Stimulated activated CD4-positive, alpha-beta T cell treated with anti-CD3 and anti-CD28 coated beads, Interleukin-1b, Interleukin-23, amount 100 ng/mL, for 1 hour (primary cell): ENCODE data around the gene ACTRT2.

Source experiments
- DNase-seq, 2 donors: peaks; one replicate each; pipeline ENCODE4 v3.0.0-alpha.2; 2020; ENCODE audit warnings: low read depth in 2 of 2

ACTRT2 gene

DNA sequence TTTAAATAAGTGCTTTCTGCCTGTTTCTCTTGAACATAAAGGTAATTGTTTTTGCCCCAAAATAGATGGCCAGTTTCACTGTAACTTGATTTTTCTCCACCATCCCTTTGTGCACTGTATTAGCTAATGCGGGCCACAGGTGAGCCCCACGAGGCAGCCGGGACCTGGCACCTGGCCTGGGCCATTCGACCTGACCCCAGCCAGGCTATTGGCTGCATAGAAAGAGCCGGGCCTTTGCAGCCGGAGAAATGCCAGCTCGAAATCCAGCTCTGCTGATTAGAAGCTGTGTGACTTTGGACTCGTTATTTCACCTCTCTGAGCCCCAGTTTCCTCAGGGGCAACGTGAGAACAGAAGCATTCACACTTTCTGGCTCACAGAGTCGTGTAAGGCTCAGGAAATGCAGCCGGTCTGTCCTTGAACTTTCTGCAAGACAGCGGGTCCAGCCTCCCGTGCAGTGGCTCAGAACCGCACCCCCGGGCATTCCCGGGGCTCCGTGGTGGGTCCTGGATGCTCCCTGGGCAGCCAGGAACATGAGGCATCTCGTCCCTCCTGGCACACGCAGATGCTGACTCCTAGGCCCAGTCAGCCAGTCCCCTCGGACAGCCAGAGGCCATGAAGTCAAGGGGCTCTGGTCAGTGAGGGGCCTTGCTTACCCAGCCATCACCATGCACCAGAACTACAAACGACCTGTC is 37.4 kb upstream of the ACTRT2 start:
- DNase-seq = no peak

DNA sequence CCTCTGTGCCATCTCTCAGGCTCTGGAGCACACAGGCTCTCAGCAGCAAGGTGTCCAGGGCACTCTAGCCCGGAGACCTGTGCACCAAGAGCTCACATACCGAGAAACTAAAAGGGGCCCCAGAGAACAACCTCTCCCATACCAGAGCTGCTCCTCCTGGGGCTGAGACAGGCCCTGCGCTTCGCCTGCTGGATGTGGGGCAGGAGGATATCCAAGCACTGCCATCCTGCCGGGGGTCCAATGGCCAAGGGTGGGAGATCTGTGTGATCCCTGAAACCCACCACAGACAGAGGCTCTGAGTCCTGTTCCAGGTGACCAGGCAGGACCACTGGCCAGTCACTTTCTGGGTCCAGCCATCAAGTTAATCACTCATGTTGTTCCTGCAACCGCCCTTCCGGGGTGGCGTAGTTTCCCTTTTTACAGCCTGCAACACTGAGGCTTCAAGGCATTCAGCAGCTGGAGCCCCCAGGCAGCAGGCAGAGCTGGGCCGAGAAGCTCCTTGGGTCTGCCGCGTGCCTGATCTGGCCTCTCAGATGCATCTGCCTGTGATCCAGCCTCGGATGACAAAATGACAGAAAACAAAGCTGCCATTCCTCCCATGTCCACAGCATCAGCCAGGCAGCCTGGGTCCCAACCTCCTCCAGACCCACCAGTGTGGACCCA is 36.7 kb upstream of the ACTRT2 start:
- no peak for DNase-seq

DNA sequence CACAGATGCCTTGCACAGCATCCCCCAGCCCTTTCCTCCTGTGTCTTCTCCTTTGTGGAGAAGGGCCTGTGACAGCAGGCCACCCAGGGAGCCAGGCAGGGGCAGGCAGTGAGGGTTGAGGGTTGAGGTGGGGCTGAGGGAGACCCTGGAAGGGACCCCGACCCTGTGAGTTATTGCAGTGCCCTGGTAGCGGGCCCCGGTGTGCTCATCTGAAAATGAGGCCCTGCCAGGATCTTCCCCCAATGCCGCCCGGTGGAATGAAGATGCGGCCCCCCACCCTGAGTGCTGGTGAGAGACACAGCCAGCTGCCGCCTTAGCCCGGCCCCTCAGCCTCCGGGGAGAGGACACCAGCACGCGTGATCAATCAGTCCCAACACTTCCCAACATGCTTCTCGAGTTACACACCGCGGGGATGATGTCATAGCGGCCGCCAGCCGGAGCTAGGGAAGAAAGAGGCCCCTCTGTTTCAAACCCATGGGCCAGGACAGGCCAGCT is 36.2 kb upstream of the ACTRT2 start:
- DNase-seq = no peak

DNA sequence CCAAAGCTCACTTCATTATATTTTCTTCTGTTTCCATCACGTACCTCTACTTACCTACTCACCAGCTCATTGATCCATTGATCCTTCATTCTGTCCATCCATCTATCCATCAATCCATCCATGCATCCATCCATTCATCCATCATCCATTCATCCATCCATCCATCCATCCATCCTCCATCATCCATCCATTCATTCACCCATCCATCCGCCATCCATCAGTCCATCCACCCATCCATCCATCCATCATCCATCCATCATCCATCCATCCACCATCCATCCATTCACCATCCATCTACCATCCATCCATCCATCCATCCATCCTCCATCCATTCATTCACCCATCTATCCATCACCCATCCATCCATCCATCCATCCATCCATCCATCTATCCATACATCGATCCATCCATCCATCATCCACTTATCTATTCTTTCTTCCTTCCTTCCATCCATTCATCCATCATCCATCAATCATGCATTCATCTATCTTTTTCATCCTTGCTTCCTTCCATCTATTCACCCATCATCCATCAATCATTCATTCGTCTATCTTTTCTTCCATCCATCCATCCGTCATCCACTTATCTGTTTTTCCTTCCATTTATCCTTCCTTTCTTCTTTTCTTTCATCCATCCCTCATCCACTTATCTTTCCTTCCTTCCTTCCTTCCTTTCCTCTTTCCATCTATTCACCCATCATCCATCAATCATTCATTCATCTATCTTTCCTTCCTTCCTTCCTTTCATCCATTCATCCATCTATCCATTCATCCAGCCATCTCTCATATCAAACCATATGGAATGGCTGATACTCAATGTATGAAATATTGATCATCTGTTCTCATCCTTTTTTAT is 35.3 kb upstream of the ACTRT2 start:
- DNase-seq = no peak

DNA sequence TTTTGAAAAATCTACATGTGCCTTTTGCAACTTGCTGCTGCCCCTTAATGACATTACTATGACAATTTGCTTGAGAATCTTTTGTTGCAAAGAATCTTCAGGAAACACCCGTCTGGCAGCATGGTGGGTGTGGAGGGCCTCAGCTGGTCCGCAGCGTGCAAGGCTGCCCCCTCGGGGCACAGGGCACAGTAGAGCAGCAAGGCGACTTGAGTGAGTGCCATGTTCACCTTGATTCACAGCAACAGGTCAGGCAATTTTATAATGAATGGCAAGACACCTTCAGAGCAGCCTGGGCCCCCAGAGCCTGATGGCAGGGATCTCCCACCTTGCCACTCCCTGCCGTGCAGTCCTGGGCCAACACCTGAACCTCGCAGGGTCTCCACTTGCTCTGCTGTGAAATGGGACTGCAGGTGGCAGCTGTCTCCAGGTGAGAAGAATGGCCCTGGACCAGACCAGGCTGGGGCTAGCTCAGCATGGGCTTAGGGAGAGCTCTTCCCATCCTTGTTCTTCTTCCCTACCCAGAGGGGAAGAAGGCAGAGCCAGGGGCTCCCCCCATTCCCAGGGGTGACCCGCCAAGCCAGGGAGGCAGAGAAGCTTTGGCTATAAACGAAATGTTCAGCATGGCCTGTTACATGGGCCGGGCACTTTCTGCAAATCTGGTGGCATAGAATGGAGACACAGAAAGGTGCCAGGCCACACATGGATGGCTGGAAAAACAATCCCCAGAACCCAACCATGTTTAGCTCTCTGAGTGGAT is 34.5 kb upstream of the ACTRT2 start:
- DNase-seq = no peak

DNA sequence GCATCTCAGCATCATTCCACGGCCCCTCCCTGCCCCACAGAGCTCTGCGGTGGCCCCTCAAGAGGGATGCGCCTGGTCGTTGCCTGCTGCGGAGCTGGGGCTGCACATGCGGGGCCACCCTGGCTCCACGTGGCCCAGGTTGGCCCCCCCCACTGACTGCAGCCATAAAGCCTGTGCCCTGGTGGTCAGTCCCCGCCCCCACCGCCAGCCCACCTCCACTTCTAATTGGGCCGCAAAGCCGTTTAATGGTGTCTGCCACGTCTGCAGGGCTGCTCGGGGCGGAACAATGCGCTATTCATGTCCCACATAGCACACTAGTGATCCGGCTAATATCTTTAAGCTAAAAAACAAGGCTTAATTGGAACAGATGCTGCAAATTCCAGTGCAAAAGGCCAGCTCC is 33.5 kb upstream of the ACTRT2 start:
- no peak for DNase-seq

DNA sequence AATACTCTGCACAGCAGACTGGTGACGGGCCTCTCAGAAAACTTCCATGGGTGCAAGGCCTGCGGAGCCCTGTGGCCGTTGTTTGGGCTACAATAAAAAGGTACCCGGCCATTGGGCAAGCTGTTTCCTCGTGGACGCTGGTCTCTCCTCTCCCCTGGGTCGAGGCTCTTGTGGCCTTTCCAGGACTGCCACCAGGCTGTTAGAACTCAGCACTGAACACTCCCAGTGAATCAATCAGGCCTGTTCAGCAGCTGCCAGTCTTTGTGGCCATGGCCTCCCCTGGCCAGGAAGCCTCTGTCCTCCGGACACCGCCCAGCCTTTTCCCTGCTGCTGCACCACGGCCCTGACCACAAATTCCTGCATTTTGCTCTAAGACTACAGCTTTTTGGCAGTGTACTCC is 33.0 kb upstream of the ACTRT2 start:
- DNase-seq = no peak

DNA sequence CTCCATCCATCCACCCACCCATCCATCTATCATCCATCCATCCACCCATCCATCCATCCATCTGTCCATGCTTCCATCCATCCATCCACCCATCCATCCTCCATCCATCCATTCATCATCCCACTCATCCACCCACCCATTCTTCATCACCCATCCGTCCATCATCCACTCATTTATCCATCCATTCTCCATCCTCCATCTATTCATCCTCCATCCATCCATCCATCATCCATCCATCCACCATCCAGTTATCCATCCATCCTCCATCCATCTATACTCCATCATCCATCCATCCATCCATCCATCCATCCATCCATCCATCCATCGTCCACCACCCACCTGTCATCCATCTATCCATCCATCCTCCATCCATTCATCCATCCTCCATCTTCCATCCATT is 32.1 kb upstream of the ACTRT2 start:
- DNase-seq = no peak

DNA sequence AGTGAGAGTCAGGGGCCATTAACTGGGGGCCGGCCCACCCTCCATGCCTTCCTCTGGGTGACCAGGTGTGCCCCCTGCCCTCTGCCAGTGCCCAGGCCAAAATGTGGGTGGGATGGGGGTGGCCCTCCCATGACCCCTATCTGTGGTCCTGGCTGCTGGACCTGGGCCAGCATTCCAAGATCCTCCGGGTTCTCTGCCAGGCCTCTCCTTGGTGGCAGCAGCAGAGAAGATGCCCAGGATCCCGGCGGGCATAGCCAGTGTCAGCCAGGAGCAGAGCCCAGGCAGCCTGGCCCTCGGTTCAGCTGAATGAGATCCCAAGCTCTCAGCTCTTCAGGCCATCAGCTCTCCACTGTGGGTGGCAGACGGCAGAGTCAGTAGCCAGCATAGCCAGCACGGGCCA is 31.3 kb upstream of the ACTRT2 start:
- no peak for DNase-seq

DNA sequence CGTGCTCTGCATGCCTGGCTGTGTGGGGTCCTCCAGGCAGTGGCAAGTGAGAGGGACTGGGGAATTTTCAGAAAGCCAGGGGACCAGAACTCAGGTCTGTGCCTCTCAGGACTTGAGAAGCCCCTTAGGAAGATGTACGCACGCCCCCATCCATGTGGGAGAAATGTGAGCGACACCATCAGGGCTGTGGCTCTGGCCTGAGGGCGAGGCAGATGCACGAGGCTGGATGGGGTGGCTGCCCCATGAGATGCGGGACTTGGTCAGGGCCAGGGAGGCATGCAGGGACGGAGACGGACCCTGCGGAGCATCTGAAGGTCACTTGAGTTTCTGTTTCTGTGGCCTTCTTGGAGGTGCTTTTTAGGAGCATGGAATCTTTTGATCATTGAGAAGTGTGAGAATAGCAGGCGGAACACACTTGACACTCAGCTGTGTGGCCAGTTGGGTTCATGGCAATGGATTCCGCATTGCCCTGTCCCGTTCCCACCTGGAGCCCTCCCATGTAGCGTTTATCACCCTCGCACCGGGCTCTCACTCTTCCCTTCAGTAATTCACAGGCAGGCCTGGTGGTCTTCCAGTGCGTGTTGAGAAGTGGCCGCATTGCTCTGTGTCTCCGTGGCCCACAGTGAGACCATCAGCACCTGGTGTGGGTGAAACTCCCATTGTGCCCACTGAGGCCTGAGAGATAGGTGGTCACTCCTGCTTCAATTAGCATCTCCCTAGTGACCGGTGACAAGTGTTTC is 30.7 kb upstream of the ACTRT2 start:
- DNase-seq = no peak

DNA sequence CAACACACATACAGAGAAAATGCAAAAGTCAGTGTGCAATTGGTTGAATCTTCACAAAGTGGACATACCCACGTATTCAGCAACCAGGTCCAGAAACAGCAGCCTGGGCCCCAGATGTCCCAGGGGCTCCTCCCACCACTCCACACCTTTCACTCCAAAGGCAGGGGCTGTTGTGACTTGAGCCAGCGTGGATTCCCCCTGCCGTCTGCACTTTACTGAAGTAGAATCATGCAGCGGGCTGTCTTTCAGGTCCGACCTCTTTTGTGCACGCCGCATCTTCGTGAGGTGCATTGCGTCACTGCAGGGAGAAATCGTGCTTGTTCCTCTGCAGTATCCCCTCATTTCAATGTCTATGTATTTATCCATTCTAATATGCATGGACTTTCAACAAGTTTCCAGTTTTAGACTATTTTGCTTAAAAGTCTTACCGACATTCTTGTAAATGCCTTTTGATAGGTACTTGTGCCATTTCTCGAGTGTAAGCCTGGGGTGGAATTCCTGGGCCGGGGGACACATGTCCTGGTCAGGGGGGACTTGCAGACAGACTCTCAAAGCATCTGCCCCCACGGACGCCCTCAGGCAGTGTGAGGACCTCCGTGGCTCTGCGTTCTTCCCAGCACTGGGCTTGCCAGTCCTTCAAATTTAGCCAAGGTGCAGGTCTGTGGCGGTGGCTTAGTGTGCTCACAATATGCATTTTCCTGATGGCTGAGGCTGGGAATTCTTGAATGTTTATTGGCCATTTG is 29.3 kb upstream of the ACTRT2 start:
- no peak for DNase-seq

DNA sequence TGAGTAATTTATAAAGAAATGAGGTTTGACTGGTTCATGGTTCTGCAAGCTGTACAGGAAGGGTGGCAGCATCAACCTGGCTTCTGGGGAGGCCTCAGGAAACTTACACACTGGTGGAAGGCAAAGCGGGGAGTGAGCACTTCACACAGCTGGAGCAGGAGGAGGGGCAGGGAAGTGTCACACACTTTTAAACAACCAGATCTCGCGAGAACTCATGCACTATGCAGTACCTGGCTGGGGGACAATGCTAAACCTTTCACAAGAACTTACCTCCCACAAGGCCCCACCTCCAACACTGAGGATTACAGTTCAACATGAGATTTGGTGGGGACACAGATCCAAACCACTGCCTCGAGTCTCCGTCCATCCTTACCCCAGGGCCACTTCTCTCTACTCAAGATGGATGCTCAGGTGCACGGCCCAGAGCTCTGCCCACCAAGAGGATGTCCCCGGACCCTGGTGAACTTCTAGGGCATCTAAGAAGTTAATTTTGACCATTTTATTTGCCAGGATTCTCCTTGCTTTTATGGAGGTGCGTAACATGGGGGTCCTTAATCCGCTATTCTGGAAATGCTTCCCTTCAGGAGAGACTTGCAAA is 22.7 kb upstream of the ACTRT2 start:
- DNase-seq = no peak

DNA sequence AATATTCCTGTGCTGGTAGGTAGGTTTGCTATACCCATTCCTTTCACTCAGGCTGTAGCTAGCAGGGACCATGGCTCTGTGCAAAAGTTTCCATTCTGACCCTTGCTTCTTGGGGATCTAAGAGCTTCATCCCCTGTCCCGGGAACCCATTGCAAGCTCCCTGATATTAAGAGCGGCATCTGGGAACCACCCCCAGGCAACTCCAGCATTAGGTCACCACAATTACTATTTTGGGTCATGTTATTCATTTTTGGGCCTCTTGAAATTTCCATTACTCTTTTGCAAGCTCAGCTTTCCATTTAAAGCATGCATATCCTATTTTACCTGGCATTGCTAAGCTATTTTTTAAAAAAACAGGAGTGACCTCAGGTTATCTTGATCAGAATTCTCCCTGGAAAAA is 22.1 kb upstream of the ACTRT2 start:
- DNase-seq = no peak

DNA sequence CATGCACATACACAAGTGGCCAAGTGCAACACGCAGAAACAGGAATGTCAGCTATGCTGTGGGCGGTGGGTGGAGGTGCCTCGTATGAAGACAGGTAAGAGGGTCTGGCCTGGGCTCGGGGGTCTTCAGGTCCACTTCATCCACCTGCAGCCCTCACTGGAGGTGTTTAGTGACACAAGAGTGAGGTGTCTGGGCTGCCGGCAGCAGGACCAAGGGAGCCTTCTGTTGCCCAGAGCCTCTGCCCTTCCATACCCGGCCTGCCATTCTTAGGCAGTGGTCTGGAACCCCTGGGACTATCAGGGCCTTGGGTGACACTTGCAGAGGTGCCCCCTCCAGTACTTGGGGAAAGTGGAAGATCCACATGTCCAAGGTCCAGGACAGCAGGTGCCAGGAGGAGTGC is 21.7 kb upstream of the ACTRT2 start:
- no peak for DNase-seq

DNA sequence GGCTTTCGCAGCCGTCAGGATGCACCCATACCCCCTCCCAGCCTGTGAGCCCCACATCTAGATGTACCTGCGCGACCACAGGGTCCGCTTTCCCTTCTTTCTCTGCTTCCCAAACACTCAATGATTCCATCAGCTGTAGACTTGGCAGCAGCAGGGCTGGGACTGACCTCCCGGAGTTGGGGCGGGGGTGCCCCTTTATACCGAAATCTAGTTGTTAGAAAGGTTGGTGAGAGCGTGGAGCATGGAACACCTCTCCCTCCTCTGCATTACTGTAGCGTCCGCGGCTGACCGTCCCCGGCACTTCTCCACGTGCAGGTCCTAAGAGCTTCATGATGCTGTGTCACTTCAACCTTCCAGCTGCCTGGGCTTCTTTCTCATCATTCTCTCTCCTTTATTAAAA is 21.1 kb upstream of the ACTRT2 start:
- no peak for DNase-seq

DNA sequence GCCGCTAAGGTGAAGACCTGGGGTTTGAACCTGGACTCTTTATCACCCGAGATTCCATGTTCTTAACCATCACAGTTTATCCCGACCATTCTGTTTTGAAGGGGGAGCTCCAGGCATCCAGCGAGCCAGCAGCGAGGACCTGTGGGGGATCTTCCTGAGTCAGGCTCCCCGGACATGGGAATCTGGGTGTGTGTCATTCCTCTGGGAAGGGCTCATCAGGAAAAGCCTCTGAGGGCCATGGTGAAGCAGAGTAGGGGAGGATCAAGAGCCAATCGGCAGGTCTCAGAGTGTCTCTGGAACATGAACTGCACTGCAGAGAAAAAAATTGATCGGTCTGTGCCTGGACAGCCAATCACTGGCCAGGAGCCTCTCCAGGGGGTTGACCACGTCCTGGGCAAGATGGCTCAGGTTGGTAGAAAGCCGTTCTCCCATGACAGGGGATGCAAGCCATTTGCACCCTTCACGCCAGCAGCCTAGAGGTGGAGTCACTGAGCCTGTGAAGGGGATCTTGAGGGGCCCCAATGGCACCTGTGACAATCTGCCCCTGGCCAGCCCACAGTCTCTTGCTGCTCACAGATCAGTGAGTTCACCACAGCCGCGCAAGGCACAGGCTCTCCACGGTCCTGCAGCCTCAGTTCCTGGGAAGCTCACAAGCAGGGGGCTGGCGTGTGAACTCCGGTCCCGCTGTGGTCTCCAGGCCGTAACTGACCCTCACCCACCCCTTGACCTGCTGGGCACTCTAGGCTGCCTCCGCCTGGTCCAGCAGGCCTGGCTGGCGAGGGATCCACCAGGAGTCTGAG is 20.4 kb upstream of the ACTRT2 start:
- DNase-seq = no peak

DNA sequence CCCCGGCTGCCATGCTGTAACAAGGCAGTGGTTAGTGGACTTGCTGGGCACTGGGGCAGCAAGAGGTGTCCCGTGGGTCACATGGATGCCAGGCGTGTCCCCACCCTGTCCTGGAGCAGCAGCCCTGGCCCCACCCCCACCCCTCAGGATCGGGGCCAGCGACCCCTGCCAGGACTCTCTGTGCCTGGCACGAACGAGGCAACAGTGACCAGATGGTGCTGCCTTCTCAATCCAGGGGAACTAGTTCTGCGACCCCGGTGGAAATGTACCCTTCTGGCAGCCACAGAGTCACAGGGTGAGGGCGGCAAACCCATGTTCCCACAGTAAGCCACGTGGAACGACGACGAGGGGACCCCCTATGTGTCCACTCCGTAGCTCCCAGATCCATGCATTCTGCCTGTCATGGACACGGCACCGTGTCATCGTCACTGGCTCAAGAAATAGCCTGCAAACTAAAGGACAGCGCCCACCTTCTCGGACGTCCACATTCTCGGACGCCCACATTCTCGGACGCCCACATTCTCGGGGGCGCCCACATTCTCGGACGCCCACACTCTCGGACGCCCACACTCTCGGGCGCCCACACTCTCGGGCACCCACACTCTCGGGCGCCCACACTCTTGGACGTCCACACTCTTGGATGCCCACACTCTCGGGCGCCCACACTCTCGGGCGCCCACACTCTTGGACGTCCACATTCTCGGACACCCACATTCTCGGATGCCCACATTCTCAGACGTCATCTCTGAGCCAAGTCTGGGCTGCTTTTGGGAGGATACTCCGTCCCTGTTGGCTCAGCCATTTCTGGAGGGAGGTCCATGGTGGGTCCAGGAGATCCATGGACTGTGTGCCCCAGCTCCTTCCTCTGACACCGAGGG is 19.6 kb upstream of the ACTRT2 start:
- DNase-seq = no peak

DNA sequence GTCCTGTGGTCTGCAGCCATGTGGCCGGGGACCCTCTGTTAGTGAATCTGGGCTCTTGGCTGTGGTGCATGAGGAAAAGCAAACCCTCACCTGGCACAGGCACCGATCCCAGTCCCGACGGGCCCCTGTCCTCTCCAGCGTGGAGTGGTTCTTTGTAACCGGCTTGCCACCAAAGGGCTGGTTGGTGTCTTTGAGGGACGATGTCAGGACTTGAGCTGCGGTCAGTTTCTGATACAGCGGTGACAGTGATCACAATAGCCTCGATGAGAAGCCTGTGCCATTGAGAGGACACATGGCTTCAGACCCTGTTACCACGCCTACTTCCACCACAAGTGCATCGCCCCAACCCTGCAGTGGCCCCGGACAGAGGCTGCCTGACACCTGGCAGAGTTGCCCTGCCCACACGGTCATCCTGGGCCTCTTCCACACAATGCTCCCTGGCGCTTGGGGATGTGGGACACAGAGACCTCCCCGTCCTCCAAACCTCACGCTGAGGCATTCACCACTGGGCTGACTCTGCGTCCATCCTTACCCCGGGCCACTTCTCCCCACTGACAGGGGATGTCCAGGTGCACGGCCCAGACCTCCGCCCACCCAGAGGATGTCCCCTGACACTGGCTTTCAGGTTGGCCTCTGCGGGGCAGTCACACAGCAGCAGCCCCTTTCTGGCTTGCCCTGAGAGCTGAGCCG is 18.8 kb upstream of the ACTRT2 start:
- DNase-seq = no peak
